Gastroesophageal sphincter (tissue), 3 donors: Measurements from ENCODE around the gene SYCP1.

Experiments used
- POLR2A ChIP-seq, 2 donors: fragments of 450-650 bp; IDR thresholded peaks; one replicate each; pipeline ENCODE4 v1.6.1; 2017; ENCODE audit warnings: antibody characterized with exemption in 2 of 2, mild to moderate bottlenecking in 2 of 2, moderate library complexity in 1 of 2
- POLR2AphosphoS5 ChIP-seq: sonication (generic); formaldehyde crosslinking; IDR thresholded peaks from one replicate; pipeline ENCODE4 v1.6.1; 2017; ENCODE audit warnings: antibody characterized with exemption
- TF ChIP-seq, protein P1 (sequence below), 4 experiments: fragments of 200-600 bp in 2 of 4; fragments of 450-650 bp in 2 of 4; sonication (generic) in 1 of 4; IDR thresholded peaks; one replicate each; pipeline ENCODE4 v1.5.1; 2017 to 2019; ENCODE audit warnings: antibody characterized with exemption in 4 of 4, mild to moderate bottlenecking in 2 of 4, moderate library complexity in 2 of 4

DNA sequence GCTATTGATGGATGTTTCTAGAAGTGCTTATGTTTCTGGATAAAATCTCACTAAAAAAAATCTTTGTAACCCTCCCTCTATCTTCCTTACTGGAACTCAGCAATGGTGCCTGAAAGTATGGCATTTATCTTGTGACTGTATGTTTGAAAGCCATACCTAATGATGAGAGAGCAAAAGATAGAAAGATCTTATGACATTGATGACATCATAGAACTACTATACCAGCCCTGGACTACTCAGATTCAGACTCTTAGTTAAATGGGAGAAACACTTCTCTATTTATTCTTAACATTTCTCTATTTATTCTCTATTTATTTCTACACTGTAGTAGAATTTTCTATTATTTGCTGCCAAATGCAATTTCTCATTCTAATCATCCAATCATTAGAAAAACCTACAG, 32.7 kb upstream of the SYCP1 start:
- TF ChIP-seq, protein P1, sequence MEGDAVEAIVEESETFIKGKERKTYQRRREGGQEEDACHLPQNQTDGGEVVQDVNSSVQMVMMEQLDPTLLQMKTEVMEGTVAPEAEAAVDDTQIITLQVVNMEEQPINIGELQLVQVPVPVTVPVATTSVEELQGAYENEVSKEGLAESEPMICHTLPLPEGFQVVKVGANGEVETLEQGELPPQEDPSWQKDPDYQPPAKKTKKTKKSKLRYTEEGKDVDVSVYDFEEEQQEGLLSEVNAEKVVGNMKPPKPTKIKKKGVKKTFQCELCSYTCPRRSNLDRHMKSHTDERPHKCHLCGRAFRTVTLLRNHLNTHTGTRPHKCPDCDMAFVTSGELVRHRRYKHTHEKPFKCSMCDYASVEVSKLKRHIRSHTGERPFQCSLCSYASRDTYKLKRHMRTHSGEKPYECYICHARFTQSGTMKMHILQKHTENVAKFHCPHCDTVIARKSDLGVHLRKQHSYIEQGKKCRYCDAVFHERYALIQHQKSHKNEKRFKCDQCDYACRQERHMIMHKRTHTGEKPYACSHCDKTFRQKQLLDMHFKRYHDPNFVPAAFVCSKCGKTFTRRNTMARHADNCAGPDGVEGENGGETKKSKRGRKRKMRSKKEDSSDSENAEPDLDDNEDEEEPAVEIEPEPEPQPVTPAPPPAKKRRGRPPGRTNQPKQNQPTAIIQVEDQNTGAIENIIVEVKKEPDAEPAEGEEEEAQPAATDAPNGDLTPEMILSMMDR (IDR thresholded peaks at IDR 0.05), result no peak
- no peak for TF ChIP-seq POLR2A (IDR thresholded peaks at IDR 0.05)
- TF ChIP-seq POLR2AphosphoS5, result no peak
